IMR-90 (cell line): ENCODE results near the gene EDEM3. TPM values are rescaled to one million over a fixed set of nuclear protein-coding genes. Genes with fewer than 3 reads are reported as not detected.

ENCODE experiments used
- ATAC-seq: fragments of 200-7000 bp; cut with Tn5 transposase; 2 replicates; pipeline ENCODE4 v1.9.1; 2020; ENCODE audit warnings: low read depth, mild to moderate bottlenecking, moderate library complexity
- BruUV-seq: library from RNA; stranded (reverse); fragments of 400-500 nt; replicated peaks from 2 replicates; lab custom pipeline; 2021; lab: Mats Ljungman, UMichigan
- CTCF ChIA-PET: fragments of 300-600 bp; formaldehyde crosslinking; extraction: SDS; loops from one replicate; lab custom pipeline; 2021; ENCODE audit warnings: antibody characterized with exemption; lab: Yijun Ruan, JAX
- POLR2A ChIA-PET: fragments of 300-600 bp; sonication (Branson Sonifier 250); formaldehyde crosslinking; loops from one replicate; lab custom pipeline; 2022; ENCODE audit warnings: antibody characterized with exemption; ENCODE audit not compliant: unreplicated experiment; lab: Charles Lee
- DNase-seq: peaks from one replicate; pipeline ENCODE4 v3.0.0; 2013
- H2AFZ ChIP-seq: replicated peaks from 2 replicates; pipeline ENCODE3; 2013; ENCODE audit warnings: low read length, mild to moderate bottlenecking; ENCODE audit not compliant: poor library complexity
- H2AK5ac ChIP-seq: 2 replicates; pipeline ENCODE4 v1.6.1; 2013; ENCODE audit warnings: low read depth, low read length, inconsistent platforms
- H2AK9ac ChIP-seq: replicated peaks from 2 replicates; pipeline ENCODE3; 2013; ENCODE audit warnings: mild to moderate bottlenecking, low read depth, low read length, moderate library complexity; ENCODE audit not compliant: poor library complexity
- H2BK120ac ChIP-seq: 2 replicates; pipeline ENCODE4 v1.6.1; 2013; ENCODE audit warnings: low read depth, low read length, inconsistent platforms
- H2BK15ac ChIP-seq: 3 replicates; pipeline ENCODE4 v1.6.1; 2013; ENCODE audit warnings: low read depth, low read length, inconsistent platforms
- H2BK20ac ChIP-seq: 2 replicates; pipeline ENCODE4 v1.6.1; 2013; ENCODE audit warnings: low read depth, mild to moderate bottlenecking, inconsistent platforms, low read length, moderate library complexity
- H2BK5ac ChIP-seq: 2 replicates; pipeline ENCODE4 v1.6.1; 2013; ENCODE audit warnings: mild to moderate bottlenecking, low read depth, low read length, inconsistent platforms; ENCODE audit not compliant: poor library complexity, severe bottlenecking
- H3K14ac ChIP-seq: replicated peaks from 2 replicates; pipeline ENCODE4 v1.6.1; 2013; ENCODE audit warnings: low read depth, low read length, inconsistent platforms
- H3K18ac ChIP-seq: 2 replicates; pipeline ENCODE4 v1.6.1; 2013; ENCODE audit warnings: low read depth, low read length, control low read depth
- H3K23ac ChIP-seq: 2 replicates; pipeline ENCODE4 v1.6.1; 2013; ENCODE audit warnings: low read depth, low read length, inconsistent platforms
- H3K27ac ChIP-seq: 2 replicates; pipeline ENCODE4 v1.5.1; 2013; ENCODE audit warnings: mild to moderate bottlenecking, control low read depth, low read length; ENCODE audit not compliant: insufficient read depth
- H3K27me3 ChIP-seq: 2 replicates; pipeline ENCODE4 v1.6.1; 2013; ENCODE audit warnings: low read length; ENCODE audit not compliant: control insufficient read depth, insufficient read depth
- H3K36me3 ChIP-seq: 2 replicates; pipeline ENCODE4 v1.6.1; 2013; ENCODE audit warnings: low read length, mixed read lengths; ENCODE audit not compliant: control insufficient read depth, insufficient read depth
- H3K4ac ChIP-seq: 2 replicates; pipeline ENCODE4 v1.6.1; 2013; ENCODE audit warnings: low read depth, low read length, inconsistent platforms
- H3K4me1 ChIP-seq: 2 replicates; pipeline ENCODE4 v1.6.1; 2013; ENCODE audit warnings: low read length, mixed read lengths; ENCODE audit not compliant: control insufficient read depth, insufficient read depth
- H3K4me2 ChIP-seq: 2 replicates; pipeline ENCODE4 v1.6.1; 2013; ENCODE audit warnings: low read depth, mild to moderate bottlenecking, control low read depth, low read length, moderate library complexity
- H3K4me3 ChIP-seq: 2 replicates; pipeline ENCODE4 v1.5.1; 2013; ENCODE audit warnings: low read depth, mild to moderate bottlenecking, control low read depth, low read length, moderate library complexity; ENCODE audit not compliant: insufficient read depth
- H3K56ac ChIP-seq: 2 replicates; pipeline ENCODE4 v1.6.1; 2013; ENCODE audit warnings: low read length, inconsistent platforms; ENCODE audit not compliant: insufficient read depth; ENCODE audit errors: extremely low read depth
- H3K79me1 ChIP-seq, 2 experiments: 2 replicates each; pipeline ENCODE4 v1.6.1; 2013; ENCODE audit warnings: low read length in 2 of 2, inconsistent platforms in 1 of 2, low read depth in 1 of 2
- H3K9ac ChIP-seq: 2 replicates; pipeline ENCODE4 v1.6.1; 2013; ENCODE audit warnings: low read depth, low read length, control low read depth
- H3K9me1 ChIP-seq: 2 replicates; pipeline ENCODE4 v1.6.1; 2013; ENCODE audit warnings: low read length, inconsistent platforms; ENCODE audit not compliant: insufficient read depth
- H3K9me3 ChIP-seq: 2 replicates; pipeline ENCODE4 v1.6.1; 2013; ENCODE audit warnings: low read length; ENCODE audit not compliant: control insufficient read depth, insufficient read depth
- H4K20me1 ChIP-seq: 2 replicates; pipeline ENCODE4 v1.6.1; 2013; ENCODE audit warnings: low read length, inconsistent platforms; ENCODE audit not compliant: insufficient read depth
- H4K5ac ChIP-seq: 2 replicates; pipeline ENCODE4 v1.6.1; 2013; ENCODE audit warnings: mild to moderate bottlenecking, low read depth, low read length, control low read depth
- H4K8ac ChIP-seq, 2 experiments: 2 replicates each; pipeline ENCODE4 v1.6.1; 2013; ENCODE audit warnings: low read depth in 2 of 2, low read length in 2 of 2, control low read depth in 1 of 2, inconsistent platforms in 1 of 2
- H4K91ac ChIP-seq: 2 replicates; pipeline ENCODE4 v1.6.1; 2013; ENCODE audit warnings: low read depth, low read length, inconsistent platforms; ENCODE audit not compliant: insufficient read depth
- BHLHE40 ChIP-seq: fragments of 150-350 bp; IDR thresholded peaks from 2 replicates; pipeline ENCODE4 v1.6.1; 2016; ENCODE audit warnings: mild to moderate bottlenecking, low read depth, low read length
- CEBPB ChIP-seq: IDR thresholded peaks from 2 replicates; pipeline ENCODE4 v1.6.1; 2012; ENCODE audit warnings: low read depth, low read length, improper control_type of control experiment
- CHD1 ChIP-seq: IDR thresholded peaks from 2 replicates; pipeline ENCODE4 v1.6.1; 2012; ENCODE audit warnings: low read depth, low read length, improper control_type of control experiment
- CTCF ChIP-seq: conservative IDR thresholded peaks from 2 replicates; pipeline ENCODE4 v1.5.1; 2012; ENCODE audit warnings: mild to moderate bottlenecking, low read depth, low read length, improper control_type of control experiment
- ELK1 ChIP-seq: fragments of 150-350 bp; IDR thresholded peaks from 2 replicates; pipeline ENCODE4 v1.6.1; 2016; ENCODE audit warnings: low read depth, mild to moderate bottlenecking, low read length, moderate library complexity, borderline replicate concordance
- FOS ChIP-seq: fragments of 150-350 bp; IDR thresholded peaks from 2 replicates; pipeline ENCODE4 v1.6.1; 2016; ENCODE audit warnings: low read depth, low read length
- MAFK ChIP-seq: IDR thresholded peaks from 2 replicates; pipeline ENCODE4 v1.6.1; 2012; ENCODE audit warnings: low read depth, low read length, improper control_type of control experiment
- MAZ ChIP-seq: IDR thresholded peaks from 2 replicates; pipeline ENCODE4 v1.6.1; 2012; ENCODE audit warnings: low read depth, mild to moderate bottlenecking, low read length, improper control_type of control experiment, moderate library complexity, borderline replicate concordance
- MXI1 ChIP-seq: IDR thresholded peaks from 2 replicates; pipeline ENCODE4 v1.6.1; 2012; ENCODE audit warnings: low read depth, mild to moderate bottlenecking, low read length, moderate library complexity, borderline replicate concordance
- NFE2L2 ChIP-seq: fragments of 150-350 bp; IDR thresholded peaks from 2 replicates; pipeline ENCODE4 v1.6.1; 2016; ENCODE audit warnings: low read depth, mild to moderate bottlenecking, low read length
- POLR2A ChIP-seq: IDR thresholded peaks from 2 replicates; pipeline ENCODE4 v1.6.1; 2012; ENCODE audit warnings: mild to moderate bottlenecking, low read depth, low read length
- RAD21 ChIP-seq: IDR thresholded peaks from 2 replicates; pipeline ENCODE4 v1.6.1; 2012; ENCODE audit warnings: low read length, improper control_type of control experiment
- RCOR1 ChIP-seq: IDR thresholded peaks from 2 replicates; pipeline ENCODE4 v1.6.1; 2012; ENCODE audit warnings: mild to moderate bottlenecking, low read length, improper control_type of control experiment; ENCODE audit not compliant: insufficient replicate concordance
- RFX5 ChIP-seq: IDR thresholded peaks from 2 replicates; pipeline ENCODE4 v1.8.0; 2012; ENCODE audit warnings: low read depth, mild to moderate bottlenecking, low read length, moderate library complexity
- SMC3 ChIP-seq: fragments of 150-350 bp; IDR thresholded peaks from 2 replicates; pipeline ENCODE4 v1.6.1; 2016; ENCODE audit warnings: low read depth, mild to moderate bottlenecking, antibody characterized with exemption, low read length, moderate library complexity
- USF2 ChIP-seq: fragments of 150-350 bp; IDR thresholded peaks from 2 replicates; pipeline ENCODE4 v1.6.1; 2017; ENCODE audit warnings: mild to moderate bottlenecking, antibody characterized with exemption, low read length, low read depth
- dilution Hi-C: fragments of 300-500 bp; cut with HindIII; formaldehyde crosslinking; loops from one replicate; pipeline ENCODE4 v1.14.3; 2018; ENCODE audit warnings: low sequenced_read_pairs; ENCODE audit not compliant: unreplicated experiment
- in situ Hi-C: fragments of 300-500 bp; cut with MboI; formaldehyde crosslinking; loops from 3 replicates; pipeline ENCODE4 v1.14.3; 2019; ENCODE audit warnings: low sequenced_read_pairs, inconsistent platforms, mixed read lengths
- intact Hi-C: fragments of 100-400 bp; cut with micrococcal nuclease; formaldehyde crosslinking; loops from 2 replicates; pipeline ENCODE4 v1.10.0; 2022
- polyA plus RNA-seq, 3 experiments: library from polyadenylated mRNA; depleted of rRNA; stranded (reverse); fragments of >200 nt; gene quantifications; 2 replicates each; pipeline ENCODE4 v1.2.3, GENCODE V29; 2012; ENCODE audit warnings: low replicate concordance in 1 of 3
- total RNA-seq: library from RNA; depleted of rRNA; stranded (reverse); fragments of >200 nt; gene quantifications from 2 replicates; pipeline ENCODE4 v1.2.3, GENCODE V29; 2012

Gene EDEM3
- total and polyA plus RNA-seq, 2 of the 4 experiments (the other 2 are of a cell fraction) = 17.5 to 29.9 TPM

GRCh38 chr1:184734980-184735379 is 19.7 kb downstream of the EDEM3 start:
- Histone ChIP-seq H3K36me3 (peaks cover 14% of the 10 kb centered on the region), H3K27ac (no peak overlapping the region)
- in situ Hi-C loops = no loop called here

More at GRCh38 chr1:184734980-184735379, 19.7 kb downstream of the EDEM3 start:
- Histone ChIP-seq H3K27me3 (no peaks in the 10 kb centered on the region), H3K14ac (no peak overlapping the region), H3K4me2 (no peak overlapping the region), H2AFZ (no peak overlapping the region), H3K56ac (no peak overlapping the region), H3K79me1 (peaks cover 0 to 7% of the 10 kb centered on the region in 2 experiments; a peak in 2 of 4 replicates), H2AK9ac (no peak overlapping the region), H3K18ac (no peak overlapping the region), H2BK15ac (no peak overlapping the region), H4K8ac (no peak overlapping the region), H2BK5ac (no peak overlapping the region), H2BK120ac (no peak overlapping the region), H3K9ac (no peak overlapping the region), H3K9me1 (peaks cover 2% of the 10 kb centered on the region; the same call in 1 of the 2 replicates), H3K4me1 (no peaks in the 10 kb centered on the region), H4K20me1 (no peaks in the 10 kb centered on the region), H3K9me3 (no peaks in the 10 kb centered on the region), H4K5ac (no peak overlapping the region), H3K4ac (no peak overlapping the region), H3K23ac (no peak overlapping the region), H4K91ac (no peak overlapping the region), H2AK5ac (no peak overlapping the region), H3K4me3 (no peak overlapping the region), H2BK20ac (no peak overlapping the region)
- ChIA-PET POLR2A (no interaction called here), CTCF (interaction anchor here (0.7 kb wide), 1 partner anchor 17 kb away, joined by 3 read pairs; no protein-coding TSS in a partner anchor)
- intact Hi-C loops (no loop called here), dilution Hi-C loops (no loop called here)
- ATAC-seq (no peak), DNase-seq (no peak)
- TF ChIP-seq RAD21 (no peak), CHD1 (no peak), BHLHE40 (no peak), RFX5 (no peak), POLR2A (no peak), CEBPB (no peak), MAFK (no peak), ELK1 (no peak), CTCF (no peak), SMC3 (no peak), MAZ (no peak), FOS (no peak), RCOR1 (no peak), MXI1 (no peak), USF2 (no peak), NFE2L2 (no peak)
- no TSS peak for BruUV-seq
